WTC11 (cell line): ENCODE results near the gene OR52N2. TPM values are rescaled to one million over a fixed set of nuclear protein-coding genes. Genes with fewer than 3 reads are reported as not detected.

Experiments used
- ATAC-seq: fragments of 200-7000 bp; cut with Tn5 transposase; 2 replicates; pipeline ENCODE4 v1.10.0; 2021; ENCODE audit warnings: mild to moderate bottlenecking, moderate library complexity
- CTCF ChIA-PET: fragments of 300-600 bp; sonication (Branson Sonifier 250); formaldehyde crosslinking; loops from one replicate; lab custom pipeline; 2021; ENCODE audit warnings: antibody characterized with exemption; lab: Charles Lee
- POLR2A ChIA-PET: fragments of 350-600 bp; sonication (Branson Sonifier 250); formaldehyde crosslinking; loops from one replicate; lab custom pipeline; 2021; ENCODE audit warnings: antibody characterized with exemption; lab: Charles Lee
- DNase-seq: peaks from one replicate; pipeline ENCODE4 v3.0.0; 2021; ENCODE audit warnings: low spot score
- H3K27ac Mint-ChIP-seq: 2 replicates; pipeline ENCODE4 v1.8.0; 2021; ENCODE audit warnings: mixed read lengths
- H3K27me3 Mint-ChIP-seq: 2 replicates; pipeline ENCODE4 v1.8.0; 2021; ENCODE audit warnings: low read depth, mild to moderate bottlenecking, moderate library complexity, mixed read lengths
- H3K36me3 Mint-ChIP-seq: 2 replicates; pipeline ENCODE4 v1.8.0; 2021; ENCODE audit warnings: mixed read lengths
- H3K4me1 Mint-ChIP-seq: 2 replicates; pipeline ENCODE4 v1.8.0; 2022; ENCODE audit warnings: mixed read lengths
- H3K4me3 Mint-ChIP-seq: 2 replicates; pipeline ENCODE4 v1.8.0; 2021; ENCODE audit warnings: mild to moderate bottlenecking, moderate library complexity, mixed read lengths
- H3K9me3 Mint-ChIP-seq: 2 replicates; pipeline ENCODE4 v1.8.0; 2021; ENCODE audit warnings: mixed read lengths
- ATF1 ChIP-seq: sonication (generic); formaldehyde crosslinking; IDR thresholded peaks from 2 replicates; pipeline ENCODE4 v1.8.1; 2023; ENCODE audit warnings: mild to moderate bottlenecking, moderate library complexity, missing genetic modification reagents
- ATF6 ChIP-seq: sonication (generic); formaldehyde crosslinking; IDR thresholded peaks from 2 replicates; pipeline ENCODE4 v1.8.1; 2023; ENCODE audit warnings: mild to moderate bottlenecking, missing genetic modification reagents
- CREM ChIP-seq: sonication (generic); formaldehyde crosslinking; IDR thresholded peaks from 2 replicates; pipeline ENCODE4 v1.8.1; 2022; ENCODE audit warnings: mild to moderate bottlenecking, missing genetic modification reagents, moderate library complexity
- E2F1 ChIP-seq: sonication (generic); formaldehyde crosslinking; IDR thresholded peaks from 2 replicates; pipeline ENCODE4 v1.8.0; 2022; ENCODE audit warnings: mild to moderate bottlenecking, missing genetic modification reagents
- FOXP4 ChIP-seq: sonication (generic); formaldehyde crosslinking; IDR thresholded peaks from 2 replicates; pipeline ENCODE4 v1.8.0; 2022; ENCODE audit warnings: mild to moderate bottlenecking, missing genetic modification reagents
- GABPB1 ChIP-seq: sonication (generic); formaldehyde crosslinking; IDR thresholded peaks from 2 replicates; pipeline ENCODE4 v1.8.1; 2023; ENCODE audit warnings: mild to moderate bottlenecking, missing genetic modification reagents
- HMGA2 ChIP-seq: fragments of 250-450 bp; sonication (Bioruptor Pico); IDR thresholded peaks from 2 replicates; pipeline ENCODE4 v1.4.0; 2021; ENCODE audit warnings: mild to moderate bottlenecking, moderate library complexity
- KAT7 ChIP-seq: sonication (generic); formaldehyde crosslinking; IDR thresholded peaks from 2 replicates; pipeline ENCODE4 v1.8.1; 2023; ENCODE audit warnings: missing genetic modification reagents, mild to moderate bottlenecking, borderline replicate concordance
- NFE2L1 ChIP-seq: sonication (generic); formaldehyde crosslinking; IDR thresholded peaks from 2 replicates; pipeline ENCODE4 v1.8.1; 2023; ENCODE audit warnings: missing genetic modification reagents
- NR1H2 ChIP-seq: sonication (generic); formaldehyde crosslinking; IDR thresholded peaks from 2 replicates; pipeline ENCODE4 v1.9.0; 2021; ENCODE audit warnings: mild to moderate bottlenecking, moderate library complexity, missing genetic modification reagents
- NR2C2 ChIP-seq: sonication (generic); formaldehyde crosslinking; IDR thresholded peaks from 2 replicates; pipeline ENCODE4 v1.8.0; 2022; ENCODE audit warnings: mild to moderate bottlenecking, missing genetic modification reagents
- OVOL2 ChIP-seq: fragments of 250-450 bp; sonication (Bioruptor Pico); IDR thresholded peaks from 2 replicates; pipeline ENCODE4 v1.9.0; 2021; ENCODE audit warnings: mild to moderate bottlenecking, borderline replicate concordance
- SMAD3 ChIP-seq: sonication (generic); formaldehyde crosslinking; IDR thresholded peaks from 2 replicates; pipeline ENCODE4 v1.8.0; 2022; ENCODE audit warnings: missing genetic modification reagents, mild to moderate bottlenecking, borderline replicate concordance
- TEAD1 ChIP-seq: sonication (generic); formaldehyde crosslinking; IDR thresholded peaks from 2 replicates; pipeline ENCODE4 v1.8.0; 2022; ENCODE audit warnings: mild to moderate bottlenecking, missing genetic modification reagents
- ZMAT4 ChIP-seq: fragments of 250-450 bp; sonication (Bioruptor Pico); IDR thresholded peaks from 2 replicates; pipeline ENCODE4 v1.9.0; 2021; ENCODE audit warnings: mild to moderate bottlenecking
- ZNF232 ChIP-seq: sonication (generic); formaldehyde crosslinking; IDR thresholded peaks from 2 replicates; pipeline ENCODE4 v1.8.0; 2022; ENCODE audit warnings: mild to moderate bottlenecking, missing genetic modification reagents
- ZNF671 ChIP-seq: fragments of 250-450 bp; sonication (Bioruptor Pico); IDR thresholded peaks from 2 replicates; pipeline ENCODE4 v1.8.0; 2021; ENCODE audit warnings: mild to moderate bottlenecking
- total RNA-seq: library from RNA; stranded (reverse); gene quantifications from 3 replicates; pipeline ENCODE4 v1.2.3, GENCODE V29; 2021
- TF ChIP-seq, protein P1 (sequence below): sonication (generic); formaldehyde crosslinking; IDR thresholded peaks from 2 replicates; pipeline ENCODE4 v1.8.1; 2023; ENCODE audit warnings: mild to moderate bottlenecking, missing genetic modification reagents
- TF ChIP-seq, protein P2 (sequence below): sonication (generic); formaldehyde crosslinking; IDR thresholded peaks from 2 replicates; pipeline ENCODE4 v1.8.1; 2022; ENCODE audit warnings: low read depth, missing genetic modification reagents, borderline replicate concordance
- TF ChIP-seq, protein P3 (sequence below): fragments of 250-450 bp; sonication (Bioruptor Pico); IDR thresholded peaks from 2 replicates; pipeline ENCODE4 v2.1.2; 2022; ENCODE audit warnings: mild to moderate bottlenecking, moderate library complexity
- TF ChIP-seq, protein P4 (sequence below): fragments of 250-450 bp; sonication (Bioruptor Pico); IDR thresholded peaks from 2 replicates; pipeline ENCODE4 v1.9.0; 2021; ENCODE audit warnings: mild to moderate bottlenecking, borderline replicate concordance
- TF ChIP-seq, protein P5 (sequence below): sonication (generic); formaldehyde crosslinking; IDR thresholded peaks from 2 replicates; pipeline ENCODE4 v1.8.0; 2022; ENCODE audit warnings: mild to moderate bottlenecking, missing genetic modification reagents

The OR52N2 gene
- total RNA-seq, 1 experiment from 2014 or later: not detected

DNA sequence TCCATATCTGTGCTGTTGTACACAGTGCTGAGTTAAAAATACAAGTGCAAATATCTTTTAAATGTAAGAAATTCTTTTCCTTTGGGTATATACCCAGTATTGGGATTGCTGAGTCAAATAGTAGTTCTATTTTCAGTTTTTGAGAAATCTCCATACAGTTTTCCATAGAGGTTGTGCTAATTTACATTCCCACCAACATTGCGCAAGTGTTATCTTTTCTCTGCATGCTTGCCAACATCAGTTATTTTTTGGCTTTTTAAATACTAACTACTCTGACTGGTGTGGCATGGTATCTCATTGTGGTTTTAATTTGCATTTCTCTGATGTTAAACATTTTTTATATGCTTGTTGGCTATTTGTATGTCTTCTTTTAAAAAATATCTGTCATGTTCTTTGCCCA is 42.3 kb downstream of the OR52N2 start:
- H3K27me3 Mint-ChIP-seq: peaks cover 2% of the 10 kb centered on the region; the same call in 1 of the 2 replicates
- TF ChIP-seq TEAD1: no peak
- TF ChIP-seq OVOL2 (CRISPR knock-in tag): no peak
- no peak for TF ChIP-seq ATF6 (CRISPR knock-in tag)
- no peak for TF ChIP-seq ZMAT4 (CRISPR knock-in tag)
- TF ChIP-seq SMAD3: no peak
- TF ChIP-seq, protein P1, sequence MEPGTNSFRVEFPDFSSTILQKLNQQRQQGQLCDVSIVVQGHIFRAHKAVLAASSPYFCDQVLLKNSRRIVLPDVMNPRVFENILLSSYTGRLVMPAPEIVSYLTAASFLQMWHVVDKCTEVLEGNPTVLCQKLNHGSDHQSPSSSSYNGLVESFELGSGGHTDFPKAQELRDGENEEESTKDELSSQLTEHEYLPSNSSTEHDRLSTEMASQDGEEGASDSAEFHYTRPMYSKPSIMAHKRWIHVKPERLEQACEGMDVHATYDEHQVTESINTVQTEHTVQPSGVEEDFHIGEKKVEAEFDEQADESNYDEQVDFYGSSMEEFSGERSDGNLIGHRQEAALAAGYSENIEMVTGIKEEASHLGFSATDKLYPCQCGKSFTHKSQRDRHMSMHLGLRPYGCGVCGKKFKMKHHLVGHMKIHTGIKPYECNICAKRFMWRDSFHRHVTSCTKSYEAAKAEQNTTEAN (CRISPR knock-in tag): no peak
- no peak for TF ChIP-seq ZNF671 (CRISPR knock-in tag)
- no peak for TF ChIP-seq E2F1 (CRISPR knock-in tag)
- TF ChIP-seq, protein P2, sequence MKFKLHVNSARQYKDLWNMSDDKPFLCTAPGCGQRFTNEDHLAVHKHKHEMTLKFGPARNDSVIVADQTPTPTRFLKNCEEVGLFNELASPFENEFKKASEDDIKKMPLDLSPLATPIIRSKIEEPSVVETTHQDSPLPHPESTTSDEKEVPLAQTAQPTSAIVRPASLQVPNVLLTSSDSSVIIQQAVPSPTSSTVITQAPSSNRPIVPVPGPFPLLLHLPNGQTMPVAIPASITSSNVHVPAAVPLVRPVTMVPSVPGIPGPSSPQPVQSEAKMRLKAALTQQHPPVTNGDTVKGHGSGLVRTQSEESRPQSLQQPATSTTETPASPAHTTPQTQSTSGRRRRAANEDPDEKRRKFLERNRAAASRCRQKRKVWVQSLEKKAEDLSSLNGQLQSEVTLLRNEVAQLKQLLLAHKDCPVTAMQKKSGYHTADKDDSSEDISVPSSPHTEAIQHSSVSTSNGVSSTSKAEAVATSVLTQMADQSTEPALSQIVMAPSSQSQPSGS (CRISPR knock-in tag): no peak
- no peak for TF ChIP-seq NR2C2 (CRISPR knock-in tag)
- no peak for TF ChIP-seq ZNF232 (CRISPR knock-in tag)
- no peak for TF ChIP-seq GABPB1 (CRISPR knock-in tag)
- peaks cover 16% of the 10 kb centered on the region for H3K9me3 Mint-ChIP-seq

GRCh38 chr11:5857590-5857989 is 48.9 kb downstream of the OR52N2 start, which contains the start of gene OR52E8:
TSS of gene OR52E8 (minus strand) at chr11:5857690. CDS start at chr11:5857690, 0 bp downstream.
- no peak for DNase-seq
- ChIA-PET CTCF (no interaction called here), POLR2A (no interaction called here)
- no peak within 1 kb of the TSS for H3K27ac Mint-ChIP-seq
- no peak within 1 kb of the TSS for H3K4me3 Mint-ChIP-seq
- no peaks in the 10 kb centered on the region for H3K36me3 Mint-ChIP-seq
- H3K27me3 Mint-ChIP-seq: peaks cover 5% of the 10 kb centered on the region; the same call in 1 of the 2 replicates
- H3K4me1 Mint-ChIP-seq: no peaks in the 10 kb centered on the region
- ATAC-seq: no peak
- peaks cover 14% of the 10 kb centered on the region for H3K9me3 Mint-ChIP-seq
- TF ChIP-seq HMGA2 (CRISPR knock-in tag) (no peak), KAT7 (CRISPR knock-in tag) (no peak), NFE2L1 (CRISPR knock-in tag) (no peak), CREM (no peak), FOXP4 (no peak), ATF1 (CRISPR knock-in tag) (no peak), NR1H2 (no peak)
- TF ChIP-seq, protein P3, sequence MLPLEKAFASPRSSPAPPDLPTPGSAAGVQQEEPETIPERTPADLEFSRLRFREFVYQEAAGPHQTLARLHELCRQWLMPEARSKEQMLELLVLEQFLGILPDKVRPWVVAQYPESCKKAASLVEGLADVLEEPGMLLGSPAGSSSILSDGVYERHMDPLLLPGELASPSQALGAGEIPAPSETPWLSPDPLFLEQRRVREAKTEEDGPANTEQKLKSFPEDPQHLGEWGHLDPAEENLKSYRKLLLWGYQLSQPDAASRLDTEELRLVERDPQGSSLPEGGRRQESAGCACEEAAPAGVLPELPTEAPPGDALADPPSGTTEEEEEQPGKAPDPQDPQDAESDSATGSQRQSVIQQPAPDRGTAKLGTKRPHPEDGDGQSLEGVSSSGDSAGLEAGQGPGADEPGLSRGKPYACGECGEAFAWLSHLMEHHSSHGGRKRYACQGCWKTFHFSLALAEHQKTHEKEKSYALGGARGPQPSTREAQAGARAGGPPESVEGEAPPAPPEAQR (CRISPR knock-in tag): no peak
- TF ChIP-seq, protein P4, sequence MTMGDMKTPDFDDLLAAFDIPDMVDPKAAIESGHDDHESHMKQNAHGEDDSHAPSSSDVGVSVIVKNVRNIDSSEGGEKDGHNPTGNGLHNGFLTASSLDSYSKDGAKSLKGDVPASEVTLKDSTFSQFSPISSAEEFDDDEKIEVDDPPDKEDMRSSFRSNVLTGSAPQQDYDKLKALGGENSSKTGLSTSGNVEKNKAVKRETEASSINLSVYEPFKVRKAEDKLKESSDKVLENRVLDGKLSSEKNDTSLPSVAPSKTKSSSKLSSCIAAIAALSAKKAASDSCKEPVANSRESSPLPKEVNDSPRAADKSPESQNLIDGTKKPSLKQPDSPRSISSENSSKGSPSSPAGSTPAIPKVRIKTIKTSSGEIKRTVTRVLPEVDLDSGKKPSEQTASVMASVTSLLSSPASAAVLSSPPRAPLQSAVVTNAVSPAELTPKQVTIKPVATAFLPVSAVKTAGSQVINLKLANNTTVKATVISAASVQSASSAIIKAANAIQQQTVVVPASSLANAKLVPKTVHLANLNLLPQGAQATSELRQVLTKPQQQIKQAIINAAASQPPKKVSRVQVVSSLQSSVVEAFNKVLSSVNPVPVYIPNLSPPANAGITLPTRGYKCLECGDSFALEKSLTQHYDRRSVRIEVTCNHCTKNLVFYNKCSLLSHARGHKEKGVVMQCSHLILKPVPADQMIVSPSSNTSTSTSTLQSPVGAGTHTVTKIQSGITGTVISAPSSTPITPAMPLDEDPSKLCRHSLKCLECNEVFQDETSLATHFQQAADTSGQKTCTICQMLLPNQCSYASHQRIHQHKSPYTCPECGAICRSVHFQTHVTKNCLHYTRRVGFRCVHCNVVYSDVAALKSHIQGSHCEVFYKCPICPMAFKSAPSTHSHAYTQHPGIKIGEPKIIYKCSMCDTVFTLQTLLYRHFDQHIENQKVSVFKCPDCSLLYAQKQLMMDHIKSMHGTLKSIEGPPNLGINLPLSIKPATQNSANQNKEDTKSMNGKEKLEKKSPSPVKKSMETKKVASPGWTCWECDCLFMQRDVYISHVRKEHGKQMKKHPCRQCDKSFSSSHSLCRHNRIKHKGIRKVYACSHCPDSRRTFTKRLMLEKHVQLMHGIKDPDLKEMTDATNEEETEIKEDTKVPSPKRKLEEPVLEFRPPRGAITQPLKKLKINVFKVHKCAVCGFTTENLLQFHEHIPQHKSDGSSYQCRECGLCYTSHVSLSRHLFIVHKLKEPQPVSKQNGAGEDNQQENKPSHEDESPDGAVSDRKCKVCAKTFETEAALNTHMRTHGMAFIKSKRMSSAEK: no peak
- TF ChIP-seq, protein P5, sequence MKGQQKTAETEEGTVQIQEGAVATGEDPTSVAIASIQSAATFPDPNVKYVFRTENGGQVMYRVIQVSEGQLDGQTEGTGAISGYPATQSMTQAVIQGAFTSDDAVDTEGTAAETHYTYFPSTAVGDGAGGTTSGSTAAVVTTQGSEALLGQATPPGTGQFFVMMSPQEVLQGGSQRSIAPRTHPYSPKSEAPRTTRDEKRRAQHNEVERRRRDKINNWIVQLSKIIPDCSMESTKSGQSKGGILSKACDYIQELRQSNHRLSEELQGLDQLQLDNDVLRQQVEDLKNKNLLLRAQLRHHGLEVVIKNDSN (CRISPR knock-in tag): no peak

More for the DNA sequence above, 42.3 kb downstream of the OR52N2 start:
- H3K4me1 Mint-ChIP-seq: no peaks in the 10 kb centered on the region
- ChIA-PET POLR2A (no interaction called here), CTCF (no interaction called here)
- H3K27ac Mint-ChIP-seq: no peak overlapping the region
- DNase-seq (no peak), ATAC-seq (no peak)
- no peak overlapping the region for H3K4me3 Mint-ChIP-seq
- no peaks in the 10 kb centered on the region for H3K36me3 Mint-ChIP-seq
